ENCODE measurements around the gene KIF15.

- TF ChIP-seq POLR2AphosphoS5 (IDR thresholded peaks at IDR 0.05; ENCODE audit: borderline replicate concordance, low read depth, low read length) (no peak), EZH2 (IDR thresholded peaks at IDR 0.05) (no peak), FOXP2 (optimal IDR thresholded peaks at IDR 0.05; ENCODE audit: control extremely low read depth, extremely low read length, insufficient read depth) (no peak)
These were observed 141.0 kb downstream of the KIF15 start for GRCh38 chr3:44902628-44903027.

All from SK-N-MC (cell line).